Stimulated activated naive CD4-positive, alpha-beta T cell (primary cell): ENCODE data around the gene AHCTF1.
"Not testable (repeated sequence)": the region's sequence is repeated elsewhere in the genome, so short reads cannot be mapped to it uniquely, and the experiment has no call there.

ENCODE experiments used
- DNase-seq, 6 experiments: peaks; one replicate each; lab custom pipeline; 2025; lab: John Stamatoyannopoulos, UW

AHCTF1 gene

DNA sequence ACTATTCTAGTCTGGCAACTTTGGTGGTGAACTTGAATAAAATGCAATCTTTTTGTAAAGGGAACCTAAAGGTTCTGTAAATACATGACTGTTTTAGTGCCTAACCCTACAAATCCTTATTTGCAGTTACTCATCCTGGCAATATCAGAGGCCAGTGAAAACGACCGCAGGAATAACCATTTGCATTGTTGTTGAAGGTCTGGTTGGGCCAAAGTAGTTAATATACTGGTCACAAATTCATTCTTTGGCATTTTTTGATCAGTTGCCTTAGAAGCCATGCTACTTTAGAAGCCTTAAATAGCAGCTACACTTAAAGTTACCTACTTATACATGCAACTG, 93.7 kb downstream of the AHCTF1 start:
- no peak for DNase-seq

- no peak for DNase-seq
These were observed 94.2 kb downstream of the AHCTF1 start for GRCh38 chr1:246837418-246838117.

GRCh38 chr1:246836209-246836966, 95.4 kb downstream of the AHCTF1 start:
- no peak for DNase-seq

DNA sequence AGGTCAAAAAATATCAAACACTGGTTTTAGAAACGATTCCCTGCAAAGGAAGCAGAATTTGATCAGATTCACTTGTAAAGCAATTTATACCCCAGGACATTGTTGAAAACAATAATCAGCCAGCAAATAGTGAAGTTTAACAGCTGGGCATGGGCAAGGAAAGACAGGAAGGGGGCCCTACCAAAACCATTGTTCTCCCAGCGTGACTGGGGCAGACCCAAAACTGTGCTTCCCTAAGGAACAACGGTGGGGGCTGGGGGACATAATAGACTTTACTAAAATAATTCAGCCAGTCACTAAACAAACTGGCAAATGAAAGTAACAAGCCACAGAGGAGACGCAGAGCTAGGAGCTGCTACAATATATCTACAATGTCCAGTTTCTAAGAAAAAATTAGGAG, 100.2 kb downstream of the AHCTF1 start:
- DNase-seq: no peak

GRCh38 chr1:246828818-246829217, 102.9 kb downstream of the AHCTF1 start:
- DNase-seq: no peak

DNA sequence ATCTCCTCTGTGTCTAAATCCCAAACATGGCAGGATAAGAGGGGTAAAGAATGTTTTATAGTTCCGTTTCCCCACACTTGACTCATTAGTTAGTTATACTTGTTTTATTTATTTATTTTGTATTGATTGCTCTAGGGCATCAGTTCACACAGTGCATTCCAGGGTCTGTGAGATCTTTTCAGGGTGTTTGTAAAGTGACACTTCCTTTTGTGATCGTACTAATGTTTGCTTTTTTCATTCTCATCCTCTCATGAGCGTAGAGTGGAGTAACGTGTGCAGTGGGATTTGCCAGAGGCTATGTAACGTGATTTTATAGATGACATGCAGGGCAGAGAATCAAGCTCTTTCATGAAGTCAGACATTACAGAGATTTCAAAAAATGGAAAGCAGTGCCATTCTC, 104.4 kb downstream of the AHCTF1 start:
- no peak for DNase-seq

GRCh38 chr1:246825557-246826175, 106.1 kb downstream of the AHCTF1 start:
- DNase-seq: no peak

DNA sequence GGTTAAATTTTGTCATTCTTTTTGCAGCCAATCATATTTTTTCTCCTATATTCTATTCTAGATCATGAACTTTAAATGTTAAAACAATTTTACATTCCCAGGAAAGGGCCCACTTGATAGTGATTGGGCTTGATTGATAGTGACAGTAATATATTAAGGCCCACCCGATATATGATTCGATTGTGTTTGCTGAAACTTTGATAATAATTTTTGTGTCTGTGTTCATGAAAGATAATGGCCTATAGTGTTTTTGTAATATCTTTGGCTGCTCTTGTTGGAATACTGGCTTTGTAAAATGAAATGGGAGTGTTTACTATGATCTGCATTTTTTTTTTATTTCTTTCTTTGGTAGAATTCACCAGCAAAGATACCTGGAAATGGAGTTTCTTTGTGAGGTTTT, 107.2 kb downstream of the AHCTF1 start:
- DNase-seq: no peak

- DNase-seq: not testable (repeated sequence)
These were observed 109.6 kb downstream of the AHCTF1 start for GRCh38 chr1:246822154-246822553.

DNA sequence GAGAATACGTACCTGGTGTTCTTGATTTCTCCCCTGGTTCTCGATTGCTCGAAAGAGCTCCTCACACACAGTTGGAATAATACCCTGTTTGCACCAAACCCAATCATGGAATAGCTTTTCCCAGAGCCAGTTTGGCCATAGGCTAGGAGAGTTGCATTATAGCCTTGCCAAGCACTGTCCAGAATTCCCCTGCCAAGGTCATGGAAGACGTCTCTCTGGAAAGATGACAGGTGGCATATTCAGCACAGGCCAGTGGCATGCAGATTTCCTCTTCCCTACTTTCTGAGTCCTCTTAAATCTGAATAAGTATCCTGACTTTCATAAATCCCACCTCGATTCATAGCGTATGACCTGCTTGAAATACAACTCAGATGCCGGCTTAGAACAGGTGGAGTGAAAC, 111.1 kb downstream of the AHCTF1 start:
- DNase-seq: no peak

- DNase-seq: peak in 2 of 6 experiments; percentile 11 to 16
These were observed 114.0 kb downstream of the AHCTF1 start for GRCh38 chr1:246817778-246818177.

DNA sequence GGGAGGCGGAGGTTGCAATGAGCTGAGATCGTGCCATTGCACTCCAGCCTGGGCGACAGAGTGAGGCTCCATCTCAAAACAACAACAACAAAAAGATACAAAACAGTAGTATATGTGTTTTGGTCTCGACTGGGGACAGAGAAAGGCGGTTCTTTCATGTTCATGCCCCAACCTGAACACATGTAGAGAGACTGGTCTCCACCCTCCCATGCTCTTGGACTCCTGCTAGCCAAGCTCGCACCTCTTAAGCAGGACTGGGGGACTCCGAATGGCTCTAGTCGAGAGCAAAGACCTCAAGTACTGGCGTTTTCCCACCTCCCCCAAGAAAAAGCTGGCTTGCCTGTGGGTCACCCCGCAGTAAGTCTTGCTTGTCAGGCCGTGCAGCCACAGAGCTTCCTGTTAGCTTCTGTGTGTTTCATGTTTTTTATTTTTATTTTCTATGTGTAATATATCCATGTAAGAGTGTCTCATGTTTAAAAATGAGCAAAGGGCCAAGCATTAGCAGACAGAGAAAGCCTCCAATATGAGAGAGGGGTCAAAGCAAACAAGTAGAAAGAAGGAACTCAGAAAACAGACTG, 116.0 kb downstream of the AHCTF1 start:
- no peak for DNase-seq

- DNase-seq: no peak
These were observed 116.9 kb downstream of the AHCTF1 start for GRCh38 chr1:246814890-246815289.

- not testable (repeated sequence) for DNase-seq
These were observed 118.4 kb downstream of the AHCTF1 start for GRCh38 chr1:246813325-246813724.

DNA sequence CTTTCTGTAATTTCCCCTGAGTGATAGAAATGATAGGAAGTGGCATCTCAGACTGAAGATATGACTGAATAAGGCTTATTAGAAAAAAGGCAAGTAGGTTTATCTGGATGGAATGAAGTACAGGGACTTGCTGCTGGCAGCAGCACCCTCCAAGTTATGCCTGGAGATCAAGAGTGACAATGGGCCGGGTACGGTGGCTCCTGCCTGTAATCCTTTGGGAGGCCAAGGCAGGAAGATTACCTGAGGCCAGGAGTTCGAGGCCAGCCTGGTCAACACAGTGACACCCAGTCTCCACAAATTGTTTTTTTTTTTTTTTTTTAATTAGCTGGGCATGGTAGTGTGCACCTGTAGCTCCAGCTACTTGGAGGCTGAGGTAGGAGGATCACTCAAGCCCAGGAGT, 119.8 kb downstream of the AHCTF1 start:
- DNase-seq: no peak

DNA sequence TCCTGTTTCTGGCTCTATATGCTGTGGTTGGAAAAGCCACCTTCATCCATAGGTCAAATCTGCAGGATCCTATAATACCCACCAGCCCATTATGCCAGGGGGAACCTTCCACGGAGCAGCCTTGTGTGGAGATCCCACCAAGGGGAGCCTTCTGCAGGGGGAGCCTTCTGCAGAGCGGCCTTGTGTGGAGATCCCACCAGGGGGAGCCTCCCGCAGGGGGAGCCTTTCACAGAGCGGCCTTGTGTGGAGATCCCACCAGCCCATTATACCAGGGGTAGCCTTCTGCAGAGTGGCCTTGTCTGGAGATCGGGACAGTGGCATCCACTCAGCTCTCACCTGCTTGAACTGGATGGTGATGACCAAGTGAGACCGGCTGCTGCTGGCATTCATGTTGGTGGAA, 122.3 kb downstream of the AHCTF1 start:
- no peak for DNase-seq

- DNase-seq: no peak
These were observed 126.5 kb downstream of the AHCTF1 start for GRCh38 chr1:246805135-246805716.

- no peak for DNase-seq
These were observed 127.9 kb downstream of the AHCTF1 start for GRCh38 chr1:246803883-246804282.

- DNase-seq: no peak
These were observed 128.4 kb downstream of the AHCTF1 start for GRCh38 chr1:246803373-246803772.

- DNase-seq: no peak
These were observed 130.3 kb downstream of the AHCTF1 start for GRCh38 chr1:246801241-246802020.

- DNase-seq: no peak
These were observed 131.0 kb downstream of the AHCTF1 start for GRCh38 chr1:246800756-246801155.

DNA sequence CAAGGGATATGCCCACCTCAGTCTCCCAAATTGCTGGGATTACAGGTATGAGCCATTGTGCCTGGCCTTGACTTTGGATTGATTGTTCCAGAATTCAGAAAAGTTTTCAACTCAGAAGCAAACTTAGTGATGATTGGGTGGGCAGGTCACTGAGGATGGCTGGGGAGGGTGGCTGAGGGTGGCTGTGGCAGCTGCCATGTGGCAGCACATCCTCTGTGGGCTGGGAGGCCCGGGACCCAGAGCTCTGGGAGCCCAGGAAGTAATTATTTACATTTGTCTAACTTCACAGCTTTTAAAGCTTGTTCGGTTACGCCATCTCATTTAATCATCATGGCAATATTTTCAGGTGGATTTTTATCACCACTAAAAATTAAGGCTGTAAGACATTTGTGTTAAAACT, 131.4 kb downstream of the AHCTF1 start:
- no peak for DNase-seq
